Upper lobe of left lung (tissue), 6 donors: ENCODE data around the gene DLL1. TPM values are rescaled to one million over a fixed set of nuclear protein-coding genes. Genes with fewer than 3 reads are reported as not detected.

Experiments used
- ATAC-seq, 2 donors: fragments of 200-7000 bp; cut with Tn5 transposase; one replicate each; pipeline ENCODE4 v1.9.1; 2022; ENCODE audit warnings: mild to moderate bottlenecking in 2 of 2, moderate library complexity in 2 of 2; ENCODE audit not compliant: low FRiP score in 2 of 2
- DNase-seq, 2 donors: peaks; one replicate each; pipeline ENCODE4 v3.0.0-alpha.2; 2019 to 2020
- H3K27ac ChIP-seq, 4 donors: fragments of 200-600 bp; sonication (generic); one replicate each; pipeline ENCODE4 v1.5.1; 2016 to 2019
- H3K27me3 ChIP-seq, 4 donors: fragments of 200-600 bp; sonication (generic); one replicate each; pipeline ENCODE4 v1.5.1; 2017 to 2019
- H3K36me3 ChIP-seq, 4 donors: fragments of 200-600 bp; sonication (generic); one replicate each; pipeline ENCODE4 v1.5.1; 2016 to 2019
- H3K4me1 ChIP-seq, 4 donors: fragments of 200-600 bp; sonication (generic); one replicate each; pipeline ENCODE4 v1.5.1; 2018 to 2019
- H3K4me3 ChIP-seq, 4 donors: fragments of 200-600 bp; sonication (generic); one replicate each; pipeline ENCODE4 v1.5.1; 2017 to 2019; ENCODE audit warnings: mild to moderate bottlenecking in 2 of 4, moderate library complexity in 1 of 4
- H3K9me3 ChIP-seq, 4 donors: fragments of 200-600 bp; sonication (generic); one replicate each; pipeline ENCODE4 v1.5.1; 2018 to 2019
- EP300 ChIP-seq, 4 donors: sonication (generic); formaldehyde crosslinking; IDR thresholded peaks; one replicate each; pipeline ENCODE4 v1.5.1; 2017; ENCODE audit warnings: antibody characterized with exemption in 4 of 4, control low read depth in 2 of 4
- POLR2A ChIP-seq, 4 donors: fragments of 450-650 bp; IDR thresholded peaks; one replicate each; pipeline ENCODE4 v1.5.1; 2016 to 2017; ENCODE audit warnings: antibody characterized with exemption in 4 of 4, mild to moderate bottlenecking in 2 of 4
- POLR2AphosphoS5 ChIP-seq, 2 donors: sonication (generic); formaldehyde crosslinking; IDR thresholded peaks; one replicate each; pipeline ENCODE4 v1.5.1; 2017; ENCODE audit warnings: antibody characterized with exemption in 2 of 2
- WGBS, 2 donors: methylation state at CpG; one replicate each; pipeline ENCODE4 v1.1.5; 2017 to 2018; 5-methylcytosine and 5-hydroxymethylcytosine counted together
- total RNA-seq, 6 donors: library from RNA; depleted of rRNA in 4 of 6; stranded (reverse); fragments of >200 nt in 4 of 6; gene quantifications; one replicate each; pipeline versions ENCODE4 v1.1.0 to v1.2.1, GENCODE V29; 2016 to 2021
- TF ChIP-seq, protein P1 (sequence below), 6 experiments: fragments of 450-650 bp in 4 of 6; fragments of 200-600 bp in 2 of 6; sonication (generic) in 2 of 6; IDR thresholded peaks; one replicate each; pipeline ENCODE4 v1.5.1; 2016 to 2019; ENCODE audit warnings: antibody characterized with exemption in 6 of 6
- donor health status: DM: no; HTN: no; CAD: no; lungs with moderate emphysema.
- donor health status: DM: no; HTN: yes; CAD: no; lungs with severe emphysema.

DLL1 gene
- total RNA-seq, 6 donors from 2014 or later = 3.8 to 20.1 (median 10.2) TPM

DNA sequence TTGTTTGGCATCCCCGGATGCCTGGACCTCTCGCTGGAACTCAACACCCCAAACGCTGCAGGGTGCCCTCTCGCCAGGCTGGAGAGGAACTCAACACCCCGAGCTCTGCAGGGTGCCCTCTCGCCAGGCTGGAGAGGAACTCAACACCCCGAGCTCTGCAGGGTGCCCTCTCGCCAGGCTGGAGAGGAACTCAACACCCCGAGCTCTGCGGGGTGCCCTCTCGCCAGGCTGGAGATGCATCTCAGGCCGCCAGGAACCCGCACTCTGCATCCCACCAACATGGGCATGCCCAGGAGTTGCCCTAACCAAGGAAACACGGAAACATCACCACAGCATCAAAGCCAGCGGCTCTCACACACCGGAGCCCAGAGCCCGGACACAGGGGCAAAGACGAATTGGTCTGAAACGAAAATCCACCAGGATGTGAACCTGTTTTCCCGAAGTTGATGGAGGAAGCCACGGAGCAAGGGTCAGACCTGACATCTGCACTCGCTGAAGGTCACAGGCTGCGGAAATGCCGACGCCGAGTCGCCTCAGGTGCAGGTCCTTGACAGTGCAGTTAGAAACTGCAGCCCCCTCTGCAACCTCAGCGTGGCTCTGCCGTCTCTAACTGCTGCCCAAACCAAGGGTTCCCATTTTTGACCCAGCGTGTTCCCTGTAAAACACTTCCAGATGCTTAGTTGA is 37.5 kb downstream of the DLL1 start:
- no peak for ATAC-seq
- no peak for DNase-seq
- no peaks in the 10 kb centered on the region for H3K9me3 ChIP-seq
- H3K4me3 ChIP-seq = no peak overlapping the region
- peaks cover 0 to 3% (median 0%) of the 10 kb centered on the region in 4 donors for H3K4me1 ChIP-seq
- H3K36me3 ChIP-seq = no peaks in the 10 kb centered on the region
- WGBS, 2 donors = 80 to 89% methylated on average over 17 to 30 of the region's 30 CpGs
- H3K27me3 ChIP-seq = no peaks in the 10 kb centered on the region
- no peak overlapping the region for H3K27ac ChIP-seq
- TF ChIP-seq POLR2AphosphoS5 (IDR thresholded peaks at IDR 0.05) (no peak), POLR2A (IDR thresholded peaks at IDR 0.05) (no peak), EP300 (IDR thresholded peaks at IDR 0.05) (no peak)
- TF ChIP-seq, protein P1, sequence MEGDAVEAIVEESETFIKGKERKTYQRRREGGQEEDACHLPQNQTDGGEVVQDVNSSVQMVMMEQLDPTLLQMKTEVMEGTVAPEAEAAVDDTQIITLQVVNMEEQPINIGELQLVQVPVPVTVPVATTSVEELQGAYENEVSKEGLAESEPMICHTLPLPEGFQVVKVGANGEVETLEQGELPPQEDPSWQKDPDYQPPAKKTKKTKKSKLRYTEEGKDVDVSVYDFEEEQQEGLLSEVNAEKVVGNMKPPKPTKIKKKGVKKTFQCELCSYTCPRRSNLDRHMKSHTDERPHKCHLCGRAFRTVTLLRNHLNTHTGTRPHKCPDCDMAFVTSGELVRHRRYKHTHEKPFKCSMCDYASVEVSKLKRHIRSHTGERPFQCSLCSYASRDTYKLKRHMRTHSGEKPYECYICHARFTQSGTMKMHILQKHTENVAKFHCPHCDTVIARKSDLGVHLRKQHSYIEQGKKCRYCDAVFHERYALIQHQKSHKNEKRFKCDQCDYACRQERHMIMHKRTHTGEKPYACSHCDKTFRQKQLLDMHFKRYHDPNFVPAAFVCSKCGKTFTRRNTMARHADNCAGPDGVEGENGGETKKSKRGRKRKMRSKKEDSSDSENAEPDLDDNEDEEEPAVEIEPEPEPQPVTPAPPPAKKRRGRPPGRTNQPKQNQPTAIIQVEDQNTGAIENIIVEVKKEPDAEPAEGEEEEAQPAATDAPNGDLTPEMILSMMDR (IDR thresholded peaks at IDR 0.05) = no peak

DNA sequence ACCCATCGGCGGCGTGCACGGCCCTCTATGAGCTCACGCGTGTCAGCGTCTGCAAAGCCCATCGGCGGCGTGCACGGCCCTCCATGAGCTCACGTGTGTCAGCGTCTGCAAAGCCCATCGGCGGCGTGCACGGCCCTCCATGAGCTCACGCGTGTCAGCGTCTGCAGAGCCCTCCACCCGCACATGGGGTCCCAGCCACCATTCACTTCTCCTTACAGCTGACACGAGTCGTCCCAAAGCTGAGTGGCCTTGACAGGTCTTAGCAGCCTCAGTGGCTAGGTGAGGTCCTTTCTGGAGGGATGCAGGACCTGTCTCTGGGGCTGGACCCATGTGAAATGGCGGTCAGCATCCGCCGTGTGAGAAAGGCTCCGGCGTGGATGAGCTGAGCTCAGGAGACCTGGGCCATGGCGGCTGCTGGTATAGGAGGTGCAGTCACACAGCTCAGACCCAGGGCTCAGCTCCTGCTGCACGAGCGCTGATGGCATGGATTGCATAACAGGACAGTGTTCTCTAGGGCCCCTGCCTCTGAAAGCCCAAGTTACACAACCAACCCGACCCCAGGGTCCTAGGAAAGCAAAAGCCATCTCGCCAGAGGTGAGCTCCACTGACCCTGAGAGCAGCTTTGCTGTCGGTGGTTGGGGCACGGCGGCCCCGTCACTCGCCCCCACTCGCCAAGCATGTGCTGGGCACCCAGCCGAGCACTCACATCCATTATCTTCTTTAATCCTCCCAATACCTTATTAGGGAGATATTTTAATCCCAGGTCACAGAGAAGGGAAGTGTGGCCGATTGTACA is 38.9 kb downstream of the DLL1 start:
- no peaks in the 10 kb centered on the region for H3K27me3 ChIP-seq
- TF ChIP-seq POLR2AphosphoS5 (IDR thresholded peaks at IDR 0.05) (no peak), EP300 (IDR thresholded peaks at IDR 0.05) (no peak), POLR2A (IDR thresholded peaks at IDR 0.05) (no peak)
- TF ChIP-seq, protein P1 (IDR thresholded peaks at IDR 0.05) = no peak
- no peaks in the 10 kb centered on the region for H3K9me3 ChIP-seq
- WGBS, 2 donors = 91 to 96% methylated on average over 36 to 41 of the region's 41 CpGs
- ATAC-seq (no peak), DNase-seq (no peak)
- H3K27ac ChIP-seq = no peak overlapping the region
- no peak overlapping the region for H3K4me3 ChIP-seq
- no peaks in the 10 kb centered on the region for H3K36me3 ChIP-seq
- peaks cover 0 to 17% (median 0%) of the 10 kb centered on the region in 4 donors for H3K4me1 ChIP-seq

GRCh38 chr6:170250981-170251775 is 39.7 kb downstream of the DLL1 start:
- 88 to 92% methylated on average over 17 to 21 of the region's 21 CpGs for WGBS, 2 donors
- H3K4me1 ChIP-seq = peaks cover 0 to 17% (median 0%) of the 10 kb centered on the region in 4 donors
- H3K27ac ChIP-seq = no peak overlapping the region
- no peaks in the 10 kb centered on the region for H3K27me3 ChIP-seq
- H3K36me3 ChIP-seq = no peaks in the 10 kb centered on the region
- H3K4me3 ChIP-seq = no peak overlapping the region
- DNase-seq (no peak), ATAC-seq (no peak)
- TF ChIP-seq POLR2A (IDR thresholded peaks at IDR 0.05) (no peak), POLR2AphosphoS5 (IDR thresholded peaks at IDR 0.05) (no peak)
- TF ChIP-seq, protein P1 (IDR thresholded peaks at IDR 0.05) = no peak
- no peaks in the 10 kb centered on the region for H3K9me3 ChIP-seq

DNA sequence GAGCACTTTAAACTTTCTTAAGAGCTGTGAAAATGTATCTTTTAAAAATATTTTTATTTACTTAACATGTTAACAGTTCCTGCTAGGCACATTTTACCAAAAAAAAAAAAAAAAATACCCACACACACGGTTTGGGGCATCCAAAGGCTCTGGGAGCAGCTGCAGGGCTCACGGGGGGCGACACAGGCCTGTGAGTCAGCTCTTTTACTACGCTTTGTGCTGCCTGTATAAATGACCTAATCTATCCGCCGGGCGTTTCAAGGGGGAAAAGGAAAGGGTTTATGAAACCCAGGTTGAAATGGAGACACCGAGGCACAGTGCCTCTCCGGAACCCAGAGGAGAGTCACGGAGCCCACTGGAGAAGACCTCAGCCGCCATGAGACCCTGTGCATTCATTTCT is 40.4 kb downstream of the DLL1 start:
- Histone ChIP-seq H3K27ac (no peak overlapping the region), H3K4me3 (no peak overlapping the region), H3K9me3 (no peaks in the 10 kb centered on the region), H3K36me3 (no peaks in the 10 kb centered on the region), H3K27me3 (no peaks in the 10 kb centered on the region), H3K4me1 (peaks cover 0 to 17% (median 0%) of the 10 kb centered on the region in 4 donors)
- no peak for ATAC-seq
- TF ChIP-seq POLR2AphosphoS5 (IDR thresholded peaks at IDR 0.05) (no peak), EP300 (IDR thresholded peaks at IDR 0.05) (no peak), POLR2A (IDR thresholded peaks at IDR 0.05) (no peak)
- TF ChIP-seq, protein P1 (IDR thresholded peaks at IDR 0.05) = no peak
- 74 to 82% methylated on average over 11 of the region's 11 CpGs for WGBS, 2 donors
- no peak for DNase-seq
